ENCODE data around the gene RYR1. TPM values are rescaled to one million over a fixed set of nuclear protein-coding genes. Genes with fewer than 3 reads are reported as not detected.

RYR1 gene
- polyA plus RNA-seq, 1 of the 3 experiments (the other 2 are of a cell fraction): under 0.01 TPM

GRCh38 chr19:38583985-38584305 is 150.5 kb downstream of the RYR1 start:
- Histone ChIP-seq H3K4me3 (ENCODE audit: low read depth in 2 of 2, low read length in 1 of 2) (no peak overlapping the region), H3K36me3 (replicated peaks in 1 of 2; ENCODE audit: control insufficient read depth in 1 of 2, insufficient read depth in 2 of 2, low read length in 1 of 2) (no peaks in the 10 kb centered on the region), H4K20me1 (ENCODE audit: insufficient read depth) (no peaks in the 10 kb centered on the region), H3K9me3 (no peaks in the 10 kb centered on the region), H3K4me2 (no peak overlapping the region), H3K27me3 (ENCODE audit: insufficient read depth) (no peaks in the 10 kb centered on the region), H3K9ac (no peak overlapping the region), H2AFZ (ENCODE audit: low read depth) (no peak overlapping the region), H3K79me2 (ENCODE audit: insufficient read depth) (no peaks in the 10 kb centered on the region), H3K27ac (ENCODE audit: low read depth in 2 of 2, low read length in 1 of 2) (no peak overlapping the region), H3K4me1 (ENCODE audit: control insufficient read depth in 1 of 2, insufficient read depth in 2 of 2, low read depth in 1 of 2, low read length in 1 of 2) (no peaks in the 10 kb centered on the region), H3F3A (replicated peaks; ENCODE audit: insufficient read depth) (no peaks in the 10 kb centered on the region), H3K9me2 (no peaks in the 10 kb centered on the region)
- no peak for TF ChIP-seq PBX3 (IDR thresholded peaks at IDR 0.05)
- no peak for TF ChIP-seq MEF2A (IDR thresholded peaks at IDR 0.05; ENCODE audit: borderline replicate concordance, low read depth)
- no peak for TF ChIP-seq EZH2phosphoT487 (IDR thresholded peaks at IDR 0.05; ENCODE audit: borderline replicate concordance, low read depth)
- no peak for TF ChIP-seq EP300 (IDR thresholded peaks at IDR 0.05; ENCODE audit: borderline replicate concordance in 1 of 2, low read depth in 1 of 2, low read length in 1 of 2)
- no peak for TF ChIP-seq GATA2 (CRISPR knock-in tag; IDR thresholded peaks at IDR 0.05)
- TF ChIP-seq RCOR1 (IDR thresholded peaks at IDR 0.05; ENCODE audit: low read length): no peak
- TF ChIP-seq IRF3 (IDR thresholded peaks at IDR 0.05; ENCODE audit: low read depth, low read length): no peak
- TF ChIP-seq RFX5 (IDR thresholded peaks at IDR 0.05; ENCODE audit: low read length): no peak
- no peak for TF ChIP-seq FOSL2 (IDR thresholded peaks at IDR 0.05; ENCODE audit: borderline replicate concordance, low read depth)
- TF ChIP-seq FOXJ3 (CRISPR knock-in tag; IDR thresholded peaks at IDR 0.05): no peak
- TF ChIP-seq REST (IDR thresholded peaks at IDR 0.05; ENCODE audit: low read depth, low read length): no peak
- no peak for TF ChIP-seq USF1 (IDR thresholded peaks at IDR 0.05; ENCODE audit: borderline replicate concordance, low read depth)
- TF ChIP-seq GABPA (IDR thresholded peaks at IDR 0.05; ENCODE audit: low read depth): no peak
- ChIA-PET POLR2A (no interaction called here), CTCF (no interaction called here)
- WGBS (ENCODE audit: low lambda C conversion rate): 43% methylated on average over 4 of the region's 4 CpGs
- DNase-seq: no peak

Data from SK-N-SH (cell line).